GM19467 (cell line): ENCODE measurements around the gene EFL1.
"Not testable (repeated sequence)": the region's sequence is repeated elsewhere in the genome, so short reads cannot be mapped to it uniquely, and the experiment has no call there.

Source experiments
- ATAC-seq: cut with Tn5 transposase; IDR thresholded peaks from one replicate; pipeline ENCODE4 v1.9.1; 2021; ENCODE audit warnings: mild to moderate bottlenecking, moderate library complexity; ENCODE audit not compliant: unreplicated experiment

The EFL1 gene

GRCh38 chr15:82204575-82204974 lies 58.0 kb downstream of the EFL1 start:
- ATAC-seq, result not testable (repeated sequence)

- peak; percentile 87 for ATAC-seq
Measured at GRCh38 chr15:82197733-82198594, 64.6 kb downstream of the EFL1 start.

- ATAC-seq, result no peak
Measured at GRCh38 chr15:82196353-82196752, 66.2 kb downstream of the EFL1 start.

GRCh38 chr15:82195818-82196217 lies 66.7 kb downstream of the EFL1 start:
- ATAC-seq, result not testable (repeated sequence)

GRCh38 chr15:82194488-82194887 lies 68.0 kb downstream of the EFL1 start:
- not testable (repeated sequence) for ATAC-seq

- ATAC-seq, result not testable (repeated sequence)
Measured at GRCh38 chr15:82193435-82193834, 69.1 kb downstream of the EFL1 start.

GRCh38 chr15:82192394-82192793 lies 70.1 kb downstream of the EFL1 start:
- not testable (repeated sequence) for ATAC-seq

- peak; percentile 54 for ATAC-seq
Measured at GRCh38 chr15:82186719-82187406, 75.7 kb downstream of the EFL1 start.

GRCh38 chr15:82186161-82186560 lies 76.4 kb downstream of the EFL1 start:
- no peak for ATAC-seq

- no peak for ATAC-seq
Measured at GRCh38 chr15:82184776-82185175, 77.8 kb downstream of the EFL1 start.

- no peak for ATAC-seq
Measured at GRCh38 chr15:82184355-82184754, 78.2 kb downstream of the EFL1 start.

- ATAC-seq, result no peak
Measured at GRCh38 chr15:82183121-82184031, 79.2 kb downstream of the EFL1 start.

- ATAC-seq, result no peak
Measured at GRCh38 chr15:82181371-82181770, 81.2 kb downstream of the EFL1 start.

- no peak for ATAC-seq
Measured at GRCh38 chr15:82178061-82178460, 84.5 kb downstream of the EFL1 start.

GRCh38 chr15:82177291-82178010 lies 85.1 kb downstream of the EFL1 start:
- no peak for ATAC-seq

- no peak for ATAC-seq
Measured at GRCh38 chr15:82176542-82176941, 86.0 kb downstream of the EFL1 start.

- no peak for ATAC-seq
Measured at GRCh38 chr15:82174471-82175235, 87.9 kb downstream of the EFL1 start.

- no peak for ATAC-seq
Measured at GRCh38 chr15:82173108-82173507, 89.4 kb downstream of the EFL1 start.

GRCh38 chr15:82172506-82172905 lies 90.0 kb downstream of the EFL1 start:
- no peak for ATAC-seq

- ATAC-seq, result no peak
Measured at GRCh38 chr15:82168757-82169156, 93.8 kb downstream of the EFL1 start.
